ENCODE data around the gene ETV3L.
A peak's percentile ranks its signal among the peaks of the same experiment; 100 is the strongest.
"Not testable (repeated sequence)": the region's sequence is repeated elsewhere in the genome, so short reads cannot be mapped to it uniquely, and the experiment has no call there.

ETV3L gene

GRCh38 chr1:157104598-157105293 lies 5.1 kb upstream of the ETV3L start:
- FAIRE-seq, result no peak

- no peak for FAIRE-seq
Measured at GRCh38 chr1:157103268-157103667, 3.7 kb upstream of the ETV3L start.

GRCh38 chr1:157101149-157101548 lies 1.5 kb upstream of the ETV3L start:
- no peak for FAIRE-seq

- not testable (repeated sequence) for FAIRE-seq
Measured at GRCh38 chr1:157098987-157099632, 498 bp downstream of the ETV3L start.

GRCh38 chr1:157098519-157098918 lies 1.1 kb downstream of the ETV3L start:
- no peak for FAIRE-seq

- FAIRE-seq, result no peak
Measured at GRCh38 chr1:157097692-157098091, 1.9 kb downstream of the ETV3L start.

GRCh38 chr1:157096881-157097280 lies 2.7 kb downstream of the ETV3L start:
- FAIRE-seq, result no peak

GRCh38 chr1:157095551-157095950 lies 4.1 kb downstream of the ETV3L start:
- FAIRE-seq, result no peak

- FAIRE-seq, result no peak
Measured at GRCh38 chr1:157095091-157095490, 4.5 kb downstream of the ETV3L start.

GRCh38 chr1:157092831-157093230 lies 6.8 kb downstream of the ETV3L start:
- FAIRE-seq, result no peak

- no peak for FAIRE-seq
Measured at GRCh38 chr1:157091668-157092273, 7.8 kb downstream of the ETV3L start.

- no peak for FAIRE-seq
Measured at GRCh38 chr1:157091186-157091585, 8.4 kb downstream of the ETV3L start.

GRCh38 chr1:157090771-157091170 lies 8.8 kb downstream of the ETV3L start:
- FAIRE-seq, result no peak

- peak; percentile 45 for FAIRE-seq
Measured at GRCh38 chr1:157090196-157090647, 9.4 kb downstream of the ETV3L start.

GRCh38 chr1:157089789-157090188 lies 9.8 kb downstream of the ETV3L start:
- no peak for FAIRE-seq

- no peak for FAIRE-seq
Measured at GRCh38 chr1:157088607-157089006, 11.0 kb downstream of the ETV3L start.

- FAIRE-seq, result no peak
Measured at GRCh38 chr1:157087030-157087429, 12.6 kb downstream of the ETV3L start.

- FAIRE-seq, result no peak
Measured at GRCh38 chr1:157086299-157086698, 13.3 kb downstream of the ETV3L start.

GRCh38 chr1:157085421-157085820 lies 14.2 kb downstream of the ETV3L start:
- no peak for FAIRE-seq

GRCh38 chr1:157084720-157085119 lies 14.9 kb downstream of the ETV3L start:
- no peak for FAIRE-seq

- no peak for FAIRE-seq
Measured at GRCh38 chr1:157081707-157082106, 17.9 kb downstream of the ETV3L start.

GRCh38 chr1:157080714-157081113 lies 18.9 kb downstream of the ETV3L start:
- FAIRE-seq, result no peak

- no peak for FAIRE-seq
Measured at GRCh38 chr1:157077394-157077793, 22.2 kb downstream of the ETV3L start.

All from G401.6 (cell line).